RPMI8226 (cell line): ENCODE results near the gene SMIM43.
"Not testable (repeated sequence)": the region's sequence is repeated elsewhere in the genome, so short reads cannot be mapped to it uniquely, and the experiment has no call there.

Experiments used
- DNase-seq: peaks from one replicate; pipeline ENCODE4 v3.0.0-alpha.2; 2015

SMIM43 gene

GRCh38 chr4:121733942-121734341 lies 31.0 kb downstream of the SMIM43 start:
- DNase-seq = no peak

DNA sequence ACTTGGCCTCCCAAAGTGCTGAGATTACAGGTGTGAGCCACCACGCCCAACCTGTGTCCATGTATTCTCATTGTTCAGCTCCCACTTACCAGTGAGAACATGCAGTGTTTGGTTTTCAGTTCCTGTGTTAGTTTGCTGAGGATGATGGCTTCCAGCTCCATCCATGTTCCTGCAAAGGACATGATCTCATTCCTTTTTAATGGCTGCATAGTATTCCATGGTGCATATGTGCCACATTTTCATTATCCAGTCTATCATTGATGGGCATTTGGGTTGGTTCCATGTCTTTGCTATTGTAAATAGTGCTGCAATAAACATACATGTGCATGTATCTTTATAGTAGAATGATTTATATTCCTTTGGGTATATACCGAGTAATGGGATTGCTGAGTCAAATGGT lies 35.2 kb downstream of the SMIM43 start:
- not testable (repeated sequence) for DNase-seq

- DNase-seq = no peak
These were observed 36.2 kb downstream of the SMIM43 start for GRCh38 chr4:121728798-121729226.

- no peak for DNase-seq
These were observed 36.9 kb downstream of the SMIM43 start for GRCh38 chr4:121728066-121728465.

- DNase-seq = peak; percentile 30
These were observed 38.2 kb downstream of the SMIM43 start for GRCh38 chr4:121726642-121727268.

DNA sequence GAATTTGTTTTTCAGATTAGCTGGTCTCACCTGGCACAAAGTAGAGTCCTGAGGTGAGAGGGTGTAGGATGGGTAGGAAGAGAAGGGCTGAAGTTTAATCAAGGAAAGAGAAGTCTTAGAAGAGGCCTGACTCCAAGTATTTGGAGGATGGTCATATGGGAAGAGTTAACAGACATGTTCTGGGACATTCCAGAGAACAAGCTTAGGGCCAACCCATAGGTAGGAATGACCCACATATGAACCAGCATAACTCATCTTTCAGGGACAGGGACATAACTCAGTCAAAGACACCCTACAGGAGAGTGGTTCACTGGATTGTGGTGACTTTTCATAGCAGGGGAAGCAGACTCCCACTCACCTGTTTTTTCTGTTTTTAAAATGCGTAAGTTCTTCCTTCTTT lies 40.3 kb downstream of the SMIM43 start:
- DNase-seq = no peak

DNA sequence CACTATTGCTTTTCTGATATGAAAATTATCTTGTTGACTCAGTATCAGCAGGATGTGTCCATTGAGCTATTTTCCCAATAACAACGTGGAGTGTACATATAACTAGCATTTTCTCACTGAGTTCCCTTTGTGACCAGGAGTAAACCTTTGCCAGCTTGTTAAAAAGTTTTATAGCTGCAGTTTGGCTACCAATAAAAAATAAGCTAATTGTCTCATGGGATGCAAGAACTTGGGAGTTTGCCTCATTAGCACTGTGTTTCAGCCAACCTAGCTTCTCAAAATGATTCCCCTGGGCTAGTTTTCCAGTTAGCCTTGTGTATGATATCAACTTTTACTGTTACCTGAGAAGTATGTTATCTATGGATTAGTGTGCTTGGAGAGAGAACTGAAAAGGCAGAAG lies 43.3 kb downstream of the SMIM43 start:
- no peak for DNase-seq

GRCh38 chr4:121720109-121720508 lies 44.9 kb downstream of the SMIM43 start:
- DNase-seq = no peak

DNA sequence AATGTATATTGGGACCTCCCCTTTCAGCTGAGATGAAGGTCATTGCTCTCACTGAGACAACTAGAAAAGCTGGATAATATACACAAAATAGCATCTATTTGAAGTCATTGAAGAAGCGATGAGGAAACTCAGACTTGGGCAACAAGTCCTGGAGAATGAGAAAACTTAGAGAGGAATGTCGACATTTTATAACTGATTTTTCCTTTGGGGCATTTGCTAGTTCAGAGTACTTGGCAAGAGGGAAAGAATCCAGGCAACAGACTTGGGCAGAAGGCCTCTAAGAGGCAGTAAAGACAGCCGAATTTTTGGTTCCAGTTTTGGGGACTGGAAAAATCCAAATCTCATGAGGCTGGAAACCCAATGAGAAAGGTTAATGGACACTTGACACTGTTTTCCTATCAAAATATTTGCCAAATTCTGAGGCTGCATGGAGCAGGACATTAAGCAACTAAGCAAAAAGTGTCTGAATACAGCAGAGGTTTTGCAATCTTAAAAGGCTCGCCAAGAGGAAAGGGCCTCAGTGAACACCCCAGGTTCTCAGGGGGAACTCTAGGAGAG lies 47.2 kb downstream of the SMIM43 start:
- DNase-seq = no peak

GRCh38 chr4:121714548-121714947 lies 50.4 kb downstream of the SMIM43 start:
- DNase-seq = no peak

- no peak for DNase-seq
These were observed 52.2 kb downstream of the SMIM43 start for GRCh38 chr4:121712783-121713182.

DNA sequence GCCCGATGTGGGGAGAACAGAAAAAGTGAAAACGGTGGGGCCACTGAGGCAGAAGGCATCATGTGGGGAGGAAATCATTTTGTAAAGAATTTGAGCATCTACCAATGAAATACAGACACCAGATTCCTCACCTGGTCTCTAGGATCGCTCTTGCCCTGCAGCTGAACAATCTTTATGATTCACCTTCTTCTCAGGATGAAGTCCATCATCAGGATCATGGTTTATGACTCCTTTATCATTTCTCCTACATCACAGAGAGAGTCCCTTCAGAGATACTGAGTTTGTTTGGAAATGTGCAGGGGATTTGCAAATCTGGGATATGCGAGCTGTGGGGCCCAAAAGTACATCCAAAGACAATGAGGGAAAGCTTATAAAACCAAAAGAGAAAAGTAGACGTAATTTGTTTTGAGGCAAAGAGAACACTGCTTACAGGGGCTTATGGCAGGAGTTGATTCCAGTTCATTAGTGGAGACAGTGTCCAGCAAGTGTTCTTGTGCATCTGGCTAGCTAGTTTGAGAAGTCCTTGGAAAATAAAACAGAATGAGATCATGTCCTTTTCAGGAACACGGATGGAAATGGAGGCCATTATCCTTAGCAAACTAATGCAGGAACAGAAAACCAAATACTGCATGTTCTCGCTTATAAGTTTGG lies 52.8 kb downstream of the SMIM43 start:
- DNase-seq = no peak

- peak; percentile 55 for DNase-seq
These were observed 53.5 kb downstream of the SMIM43 start for GRCh38 chr4:121711263-121712000.

DNA sequence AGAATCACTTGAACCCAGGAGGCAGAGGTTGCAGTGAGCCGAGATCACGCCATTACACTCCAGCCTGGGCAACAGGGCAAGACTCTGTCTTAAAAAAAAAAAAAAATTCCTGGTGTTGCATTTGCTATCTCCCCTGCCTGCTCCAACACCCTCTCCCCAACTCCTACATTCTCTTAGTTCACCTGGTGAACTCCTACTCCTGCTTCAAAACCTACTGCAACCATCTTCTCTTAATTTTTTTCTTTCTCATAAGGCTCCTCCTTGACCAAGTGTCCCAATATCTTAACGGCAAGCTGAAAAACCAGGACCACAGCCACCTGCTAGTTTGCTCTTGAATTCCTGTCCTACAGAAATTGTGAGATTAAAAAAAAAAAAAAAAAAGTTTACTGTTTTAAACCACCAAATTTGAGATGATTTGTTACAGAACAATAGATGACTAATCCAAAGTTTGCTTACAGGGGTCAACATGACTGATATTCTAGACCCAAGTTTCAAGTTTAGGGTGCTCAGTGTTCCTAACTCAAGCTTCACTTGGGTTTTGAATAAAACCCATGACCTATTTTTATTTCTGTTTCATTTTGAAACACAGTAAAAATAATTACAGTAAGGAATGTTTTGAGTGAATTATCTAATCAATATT lies 55.1 kb downstream of the SMIM43 start:
- DNase-seq = no peak
